ENCODE data around the gene SCRN1.

SCRN1 gene

DNA sequence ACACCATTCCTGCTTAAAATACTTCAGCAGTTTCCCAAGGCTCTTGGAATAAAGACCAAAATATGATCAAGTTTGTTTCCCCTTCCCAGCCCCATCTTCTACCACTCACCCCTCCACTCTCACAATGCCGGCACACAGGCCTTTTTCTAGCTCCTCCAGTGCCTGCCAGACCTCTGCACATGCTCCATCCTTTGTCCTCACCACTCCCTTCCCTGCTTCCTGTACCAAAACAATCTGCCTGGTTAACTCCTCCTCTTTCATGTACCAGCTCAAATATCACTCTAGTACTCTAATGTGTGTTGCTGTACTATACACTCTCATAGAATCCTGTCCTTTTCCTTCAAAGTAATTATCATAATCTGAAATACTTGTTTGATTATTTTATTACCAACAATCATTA is 19.4 kb downstream of the SCRN1 start:
- WGBS = 90% methylated on average over 1 of the region's 1 CpG
- no peak overlapping the region for H3K4me2 ChIP-seq (ENCODE audit: low read length, poor library complexity, severe bottlenecking)

DNA sequence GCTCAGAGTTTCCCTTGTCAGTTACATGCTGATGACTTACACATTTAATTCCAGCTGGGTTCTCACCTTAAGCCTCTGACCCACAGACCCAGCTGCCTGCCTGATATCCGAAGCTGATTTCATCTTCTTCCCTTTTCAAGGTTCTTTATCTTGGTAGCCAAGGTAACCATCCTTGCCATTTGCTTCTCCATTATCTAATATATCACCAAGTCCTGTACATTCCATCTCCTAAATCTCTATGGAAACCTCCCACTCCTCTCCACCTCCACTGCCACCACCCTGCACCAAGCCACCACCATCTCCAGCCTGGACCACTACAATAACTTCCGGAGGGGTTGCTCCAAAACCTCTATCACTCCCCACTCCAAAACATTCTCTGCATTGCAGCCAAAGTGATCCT is 19.9 kb downstream of the SCRN1 start:
- H3K18ac ChIP-seq (ENCODE audit: low read depth in 1 of 2, low read length in 2 of 2) = no peak overlapping the region
- H2BK12ac ChIP-seq (ENCODE audit: low read length in 2 of 2) = no peak overlapping the region
- no peaks in the 10 kb centered on the region for H3K9me3 ChIP-seq (ENCODE audit: control insufficient read depth, low read length)
- H3K4ac ChIP-seq (ENCODE audit: low read depth in 1 of 2, low read length in 2 of 2) = no peak overlapping the region
- H3K14ac ChIP-seq (ENCODE audit: low read length in 2 of 2) = no peak overlapping the region
- H2BK5ac ChIP-seq (ENCODE audit: low read depth, low read length, poor library complexity, severe bottlenecking) = no peak overlapping the region
- H3K36me3 ChIP-seq (ENCODE audit: control insufficient read depth in 1 of 2, insufficient read depth in 2 of 2, low read depth in 1 of 2, low read length in 2 of 2) = peaks cover 3 to 38% of the 10 kb centered on the region in 2 experiments
- H4K91ac ChIP-seq (ENCODE audit: low read length) = no peak overlapping the region
- no peaks in the 10 kb centered on the region for H3K27me3 ChIP-seq (ENCODE audit: control insufficient read depth in 1 of 2, insufficient read depth in 1 of 2, low read length in 2 of 2)
- H3K27ac ChIP-seq (ENCODE audit: low read length, poor library complexity, severe bottlenecking) = no peak overlapping the region
- no peak overlapping the region for H2BK15ac ChIP-seq (ENCODE audit: low read depth, poor library complexity, severe bottlenecking)
- no peak overlapping the region for H3K4me3 ChIP-seq (ENCODE audit: insufficient read depth in 1 of 2, low read depth in 1 of 2, low read length in 2 of 2)
- H3K9ac ChIP-seq (ENCODE audit: low read length) = peak overlapping the region; percentile 9
- no peak overlapping the region for H4K8ac ChIP-seq (ENCODE audit: low read length)
- H2AFZ ChIP-seq (ENCODE audit: low read depth, low read length) = no peak overlapping the region
- 70% methylated on average over 2 of the region's 2 CpGs for WGBS
- H2AK5ac ChIP-seq (ENCODE audit: low read length, severe bottlenecking) = no peak overlapping the region
- no peak overlapping the region for H2BK120ac ChIP-seq (ENCODE audit: low read depth, low read length)
- DNase-seq = no peak
- peaks cover 4% of the 10 kb centered on the region for H3K4me1 ChIP-seq (ENCODE audit: control insufficient read depth, insufficient read depth, low read depth, low read length)
- peaks cover 15% of the 10 kb centered on the region for H3K79me1 ChIP-seq (replicated peaks; ENCODE audit: low read length, poor library complexity, severe bottlenecking)
- H3K4me2 ChIP-seq (ENCODE audit: low read length, poor library complexity, severe bottlenecking) = no peak overlapping the region
- H3K23ac ChIP-seq (ENCODE audit: low read length in 2 of 2) = no peak overlapping the region

More for the DNA sequence above, 19.4 kb downstream of the SCRN1 start:
- Histone ChIP-seq H3K36me3 (ENCODE audit: control insufficient read depth in 1 of 2, insufficient read depth in 2 of 2, low read depth in 1 of 2, low read length in 2 of 2) (peaks cover 3 to 35% of the 10 kb centered on the region in 2 experiments), H3K4me1 (ENCODE audit: control insufficient read depth, insufficient read depth, low read depth, low read length) (peaks cover 4% of the 10 kb centered on the region), H3K4ac (ENCODE audit: low read depth in 1 of 2, low read length in 2 of 2) (no peak overlapping the region), H2AFZ (ENCODE audit: low read depth, low read length) (no peak overlapping the region), H2AK5ac (ENCODE audit: low read length, severe bottlenecking) (no peak overlapping the region), H4K91ac (ENCODE audit: low read length) (no peak overlapping the region), H3K23ac (ENCODE audit: low read length in 2 of 2) (no peak overlapping the region), H3K9ac (ENCODE audit: low read length) (no peak overlapping the region), H2BK15ac (ENCODE audit: low read depth, poor library complexity, severe bottlenecking) (no peak overlapping the region), H2BK5ac (ENCODE audit: low read depth, low read length, poor library complexity, severe bottlenecking) (no peak overlapping the region), H3K27ac (ENCODE audit: low read length, poor library complexity, severe bottlenecking) (no peak overlapping the region), H2BK120ac (ENCODE audit: low read depth, low read length) (no peak overlapping the region), H3K14ac (ENCODE audit: low read length in 2 of 2) (no peak overlapping the region), H3K18ac (ENCODE audit: low read depth in 1 of 2, low read length in 2 of 2) (no peak overlapping the region), H3K27me3 (ENCODE audit: control insufficient read depth in 1 of 2, insufficient read depth in 1 of 2, low read length in 2 of 2) (no peaks in the 10 kb centered on the region), H2BK12ac (ENCODE audit: low read length in 2 of 2) (no peak overlapping the region), H3K4me3 (ENCODE audit: insufficient read depth in 1 of 2, low read depth in 1 of 2, low read length in 2 of 2) (no peak overlapping the region), H3K79me1 (replicated peaks; ENCODE audit: low read length, poor library complexity, severe bottlenecking) (peaks cover 15% of the 10 kb centered on the region), H4K8ac (ENCODE audit: low read length) (no peak overlapping the region), H3K9me3 (ENCODE audit: control insufficient read depth, low read length) (no peaks in the 10 kb centered on the region)
- DNase-seq = no peak

DNA sequence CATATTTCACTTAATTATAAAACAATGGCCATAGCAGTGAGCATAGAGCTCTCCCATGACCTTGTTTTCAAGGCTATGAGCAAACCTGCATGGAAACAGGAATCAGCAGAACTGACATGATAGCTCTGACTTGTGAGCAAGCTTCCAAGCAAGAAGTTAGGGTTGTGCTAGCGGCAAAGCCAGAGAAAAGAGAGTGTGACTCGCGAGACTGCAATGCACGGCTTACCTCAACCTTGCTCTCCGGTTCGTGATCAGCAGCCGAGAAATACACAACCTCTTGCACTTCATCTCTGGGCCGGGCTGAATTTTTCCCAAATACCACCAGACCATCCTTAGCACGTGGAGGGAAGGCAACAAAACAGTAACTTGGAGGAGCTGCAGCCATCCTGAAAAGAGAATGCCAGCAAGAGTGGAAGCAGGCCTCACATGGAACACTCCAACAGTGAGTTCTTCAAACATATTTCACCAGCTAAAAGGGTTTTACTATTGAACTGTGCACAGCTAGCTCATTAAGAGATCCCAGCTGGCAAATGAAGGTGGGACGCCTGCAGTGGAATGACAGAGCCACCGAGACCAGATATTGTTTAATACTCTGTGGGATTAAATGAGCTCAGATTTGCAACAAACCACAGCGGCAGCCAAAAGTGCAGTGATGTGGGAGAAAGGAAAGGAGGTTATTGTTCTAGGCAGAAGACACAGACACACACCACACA is 20.8 kb downstream of the SCRN1 start:
- 40% methylated on average over 11 of the region's 12 CpGs for WGBS
- peaks cover 4% of the 10 kb centered on the region for H3K4me1 ChIP-seq (ENCODE audit: control insufficient read depth, insufficient read depth, low read depth, low read length)
- no peak overlapping the region for H4K91ac ChIP-seq (ENCODE audit: low read length)
- no peak overlapping the region for H4K8ac ChIP-seq (ENCODE audit: low read length)
- no peaks in the 10 kb centered on the region for H3K27me3 ChIP-seq (ENCODE audit: control insufficient read depth in 1 of 2, insufficient read depth in 1 of 2, low read length in 2 of 2)
- peak overlapping the region; percentile 26 for H3K4me2 ChIP-seq (ENCODE audit: low read length, poor library complexity, severe bottlenecking)
- peak overlapping the region; percentile 39 for H3K27ac ChIP-seq (ENCODE audit: low read length, poor library complexity, severe bottlenecking)
- DNase-seq = peak; percentile 82
- no peak overlapping the region for H3K4me3 ChIP-seq (ENCODE audit: insufficient read depth in 1 of 2, low read depth in 1 of 2, low read length in 2 of 2)
- no peak overlapping the region for H2BK5ac ChIP-seq (ENCODE audit: low read depth, low read length, poor library complexity, severe bottlenecking)
- H2BK120ac ChIP-seq (ENCODE audit: low read depth, low read length) = no peak overlapping the region
- peak overlapping the region; percentile 9 for H3K9ac ChIP-seq (ENCODE audit: low read length)
- peaks cover 3 to 44% of the 10 kb centered on the region in 2 experiments for H3K36me3 ChIP-seq (ENCODE audit: control insufficient read depth in 1 of 2, insufficient read depth in 2 of 2, low read depth in 1 of 2, low read length in 2 of 2)
- H2AFZ ChIP-seq (ENCODE audit: low read depth, low read length) = no peak overlapping the region
- H3K14ac ChIP-seq (ENCODE audit: low read length in 2 of 2) = no peak overlapping the region
- no peaks in the 10 kb centered on the region for H3K9me3 ChIP-seq (ENCODE audit: control insufficient read depth, low read length)
- H2BK15ac ChIP-seq (ENCODE audit: low read depth, poor library complexity, severe bottlenecking) = no peak overlapping the region
- no peak overlapping the region for H2BK12ac ChIP-seq (ENCODE audit: low read length in 2 of 2)
- peak overlapping the region in 1 of 2 experiments; percentile 16 for H3K4ac ChIP-seq (ENCODE audit: low read depth in 1 of 2, low read length in 2 of 2)
- no peak overlapping the region for H2AK5ac ChIP-seq (ENCODE audit: low read length, severe bottlenecking)
- no peak overlapping the region for H3K18ac ChIP-seq (ENCODE audit: low read depth in 1 of 2, low read length in 2 of 2)
- no peak overlapping the region for H3K23ac ChIP-seq (ENCODE audit: low read length in 2 of 2)
- H3K79me1 ChIP-seq (replicated peaks; ENCODE audit: low read length, poor library complexity, severe bottlenecking) = peaks cover 16% of the 10 kb centered on the region

DNA sequence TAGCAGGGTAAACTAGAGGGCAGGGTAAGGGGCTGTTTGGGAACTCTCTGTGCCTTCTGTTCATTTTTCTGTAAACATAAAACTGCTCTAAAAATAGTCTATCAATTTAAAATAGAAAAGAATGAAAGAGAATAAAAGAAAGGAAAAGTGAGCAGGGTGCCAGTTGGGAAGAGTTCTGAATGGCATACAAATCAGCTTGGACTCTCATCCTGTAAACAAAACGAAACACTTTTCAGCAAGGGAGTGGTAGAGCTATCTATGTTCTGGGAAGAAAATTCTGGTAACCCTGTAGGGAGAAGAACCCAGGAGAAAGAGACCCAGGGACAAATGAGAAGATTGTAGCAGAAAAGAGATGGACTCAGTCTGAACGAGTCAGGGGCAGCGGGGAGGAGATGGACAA is 24.6 kb downstream of the SCRN1 start:
- H3K4me1 ChIP-seq (ENCODE audit: control insufficient read depth, insufficient read depth, low read depth, low read length) = peaks cover 2% of the 10 kb centered on the region
- no peak overlapping the region for H3K27ac ChIP-seq (ENCODE audit: low read length, poor library complexity, severe bottlenecking)
- H2BK5ac ChIP-seq (ENCODE audit: low read depth, low read length, poor library complexity, severe bottlenecking) = no peak overlapping the region
- peaks cover 3 to 61% of the 10 kb centered on the region in 2 experiments for H3K36me3 ChIP-seq (ENCODE audit: control insufficient read depth in 1 of 2, insufficient read depth in 2 of 2, low read depth in 1 of 2, low read length in 2 of 2)
- no peak overlapping the region for H3K18ac ChIP-seq (ENCODE audit: low read depth in 1 of 2, low read length in 2 of 2)
- no peak overlapping the region for H2BK120ac ChIP-seq (ENCODE audit: low read depth, low read length)
- H3K27me3 ChIP-seq (ENCODE audit: control insufficient read depth in 1 of 2, insufficient read depth in 1 of 2, low read length in 2 of 2) = no peaks in the 10 kb centered on the region
- H3K14ac ChIP-seq (ENCODE audit: low read length in 2 of 2) = no peak overlapping the region
- no peak overlapping the region for H2BK12ac ChIP-seq (ENCODE audit: low read length in 2 of 2)
- 98% methylated on average over 3 of the region's 3 CpGs for WGBS
- no peak overlapping the region for H2AFZ ChIP-seq (ENCODE audit: low read depth, low read length)
- H3K23ac ChIP-seq (ENCODE audit: low read length in 2 of 2) = no peak overlapping the region
- no peak for DNase-seq
- H3K4ac ChIP-seq (ENCODE audit: low read depth in 1 of 2, low read length in 2 of 2) = no peak overlapping the region
- no peak overlapping the region for H3K4me2 ChIP-seq (ENCODE audit: low read length, poor library complexity, severe bottlenecking)
- no peak overlapping the region for H3K9ac ChIP-seq (ENCODE audit: low read length)
- no peak overlapping the region for H4K91ac ChIP-seq (ENCODE audit: low read length)
- no peaks in the 10 kb centered on the region for H3K9me3 ChIP-seq (ENCODE audit: control insufficient read depth, low read length)
- H3K79me1 ChIP-seq (replicated peaks; ENCODE audit: low read length, poor library complexity, severe bottlenecking) = peaks cover 22% of the 10 kb centered on the region
- H2BK15ac ChIP-seq (ENCODE audit: low read depth, poor library complexity, severe bottlenecking) = no peak overlapping the region
- no peak overlapping the region for H3K4me3 ChIP-seq (ENCODE audit: insufficient read depth in 1 of 2, low read depth in 1 of 2, low read length in 2 of 2)
- H2AK5ac ChIP-seq (ENCODE audit: low read length, severe bottlenecking) = no peak overlapping the region
- H4K8ac ChIP-seq (ENCODE audit: low read length) = no peak overlapping the region
